IMR-90 (cell line): ENCODE results near the gene RENBP. TPM values are rescaled to one million over a fixed set of nuclear protein-coding genes. Genes with fewer than 3 reads are reported as not detected.

Experiments used
- ATAC-seq: fragments of 200-7000 bp; cut with Tn5 transposase; 2 replicates; pipeline ENCODE4 v1.9.1; 2020; ENCODE audit warnings: low read depth, mild to moderate bottlenecking, moderate library complexity
- BruUV-seq: library from RNA; stranded (reverse); fragments of 400-500 nt; replicated peaks from 2 replicates; lab custom pipeline; 2021; lab: Mats Ljungman, UMichigan
- CTCF ChIA-PET: fragments of 300-600 bp; formaldehyde crosslinking; extraction: SDS; loops from one replicate; lab custom pipeline; 2021; ENCODE audit warnings: antibody characterized with exemption; lab: Yijun Ruan, JAX
- POLR2A ChIA-PET: fragments of 300-600 bp; sonication (Branson Sonifier 250); formaldehyde crosslinking; loops from one replicate; lab custom pipeline; 2022; ENCODE audit warnings: antibody characterized with exemption; ENCODE audit not compliant: unreplicated experiment; lab: Charles Lee
- DNase-seq: peaks from one replicate; pipeline ENCODE4 v3.0.0; 2013
- H2AFZ ChIP-seq: replicated peaks from 2 replicates; pipeline ENCODE3; 2013; ENCODE audit warnings: low read length, mild to moderate bottlenecking; ENCODE audit not compliant: poor library complexity
- H2AK5ac ChIP-seq: 2 replicates; pipeline ENCODE4 v1.6.1; 2013; ENCODE audit warnings: low read depth, low read length, inconsistent platforms
- H2AK9ac ChIP-seq: replicated peaks from 2 replicates; pipeline ENCODE3; 2013; ENCODE audit warnings: mild to moderate bottlenecking, low read depth, low read length, moderate library complexity; ENCODE audit not compliant: poor library complexity
- H2BK120ac ChIP-seq: 2 replicates; pipeline ENCODE4 v1.6.1; 2013; ENCODE audit warnings: low read depth, low read length, inconsistent platforms
- H2BK15ac ChIP-seq: 3 replicates; pipeline ENCODE4 v1.6.1; 2013; ENCODE audit warnings: low read depth, low read length, inconsistent platforms
- H2BK20ac ChIP-seq: 2 replicates; pipeline ENCODE4 v1.6.1; 2013; ENCODE audit warnings: low read depth, mild to moderate bottlenecking, inconsistent platforms, low read length, moderate library complexity
- H2BK5ac ChIP-seq: 2 replicates; pipeline ENCODE4 v1.6.1; 2013; ENCODE audit warnings: mild to moderate bottlenecking, low read depth, low read length, inconsistent platforms; ENCODE audit not compliant: poor library complexity, severe bottlenecking
- H3K14ac ChIP-seq: replicated peaks from 2 replicates; pipeline ENCODE4 v1.6.1; 2013; ENCODE audit warnings: low read depth, low read length, inconsistent platforms
- H3K18ac ChIP-seq: 2 replicates; pipeline ENCODE4 v1.6.1; 2013; ENCODE audit warnings: low read depth, low read length, control low read depth
- H3K23ac ChIP-seq: 2 replicates; pipeline ENCODE4 v1.6.1; 2013; ENCODE audit warnings: low read depth, low read length, inconsistent platforms
- H3K27ac ChIP-seq: 2 replicates; pipeline ENCODE4 v1.5.1; 2013; ENCODE audit warnings: mild to moderate bottlenecking, control low read depth, low read length; ENCODE audit not compliant: insufficient read depth
- H3K27me3 ChIP-seq: 2 replicates; pipeline ENCODE4 v1.6.1; 2013; ENCODE audit warnings: low read length; ENCODE audit not compliant: control insufficient read depth, insufficient read depth
- H3K36me3 ChIP-seq: 2 replicates; pipeline ENCODE4 v1.6.1; 2013; ENCODE audit warnings: low read length, mixed read lengths; ENCODE audit not compliant: control insufficient read depth, insufficient read depth
- H3K4ac ChIP-seq: 2 replicates; pipeline ENCODE4 v1.6.1; 2013; ENCODE audit warnings: low read depth, low read length, inconsistent platforms
- H3K4me1 ChIP-seq: 2 replicates; pipeline ENCODE4 v1.6.1; 2013; ENCODE audit warnings: low read length, mixed read lengths; ENCODE audit not compliant: control insufficient read depth, insufficient read depth
- H3K4me2 ChIP-seq: 2 replicates; pipeline ENCODE4 v1.6.1; 2013; ENCODE audit warnings: low read depth, mild to moderate bottlenecking, control low read depth, low read length, moderate library complexity
- H3K4me3 ChIP-seq: 2 replicates; pipeline ENCODE4 v1.5.1; 2013; ENCODE audit warnings: low read depth, mild to moderate bottlenecking, control low read depth, low read length, moderate library complexity; ENCODE audit not compliant: insufficient read depth
- H3K56ac ChIP-seq: 2 replicates; pipeline ENCODE4 v1.6.1; 2013; ENCODE audit warnings: low read length, inconsistent platforms; ENCODE audit not compliant: insufficient read depth; ENCODE audit errors: extremely low read depth
- H3K79me1 ChIP-seq, 2 experiments: 2 replicates each; pipeline ENCODE4 v1.6.1; 2013; ENCODE audit warnings: low read length in 2 of 2, inconsistent platforms in 1 of 2, low read depth in 1 of 2
- H3K9ac ChIP-seq: 2 replicates; pipeline ENCODE4 v1.6.1; 2013; ENCODE audit warnings: low read depth, low read length, control low read depth
- H3K9me1 ChIP-seq: 2 replicates; pipeline ENCODE4 v1.6.1; 2013; ENCODE audit warnings: low read length, inconsistent platforms; ENCODE audit not compliant: insufficient read depth
- H3K9me3 ChIP-seq: 2 replicates; pipeline ENCODE4 v1.6.1; 2013; ENCODE audit warnings: low read length; ENCODE audit not compliant: control insufficient read depth, insufficient read depth
- H4K20me1 ChIP-seq: 2 replicates; pipeline ENCODE4 v1.6.1; 2013; ENCODE audit warnings: low read length, inconsistent platforms; ENCODE audit not compliant: insufficient read depth
- H4K5ac ChIP-seq: 2 replicates; pipeline ENCODE4 v1.6.1; 2013; ENCODE audit warnings: mild to moderate bottlenecking, low read depth, low read length, control low read depth
- H4K8ac ChIP-seq, 2 experiments: 2 replicates each; pipeline ENCODE4 v1.6.1; 2013; ENCODE audit warnings: low read depth in 2 of 2, low read length in 2 of 2, control low read depth in 1 of 2, inconsistent platforms in 1 of 2
- H4K91ac ChIP-seq: 2 replicates; pipeline ENCODE4 v1.6.1; 2013; ENCODE audit warnings: low read depth, low read length, inconsistent platforms; ENCODE audit not compliant: insufficient read depth
- MAFK ChIP-seq: IDR thresholded peaks from 2 replicates; pipeline ENCODE4 v1.6.1; 2012; ENCODE audit warnings: low read depth, low read length, improper control_type of control experiment
- MAZ ChIP-seq: IDR thresholded peaks from 2 replicates; pipeline ENCODE4 v1.6.1; 2012; ENCODE audit warnings: low read depth, mild to moderate bottlenecking, low read length, improper control_type of control experiment, moderate library complexity, borderline replicate concordance
- POLR2A ChIP-seq: IDR thresholded peaks from 2 replicates; pipeline ENCODE4 v1.6.1; 2012; ENCODE audit warnings: mild to moderate bottlenecking, low read depth, low read length
- RAD21 ChIP-seq: IDR thresholded peaks from 2 replicates; pipeline ENCODE4 v1.6.1; 2012; ENCODE audit warnings: low read length, improper control_type of control experiment
- RCOR1 ChIP-seq: IDR thresholded peaks from 2 replicates; pipeline ENCODE4 v1.6.1; 2012; ENCODE audit warnings: mild to moderate bottlenecking, low read length, improper control_type of control experiment; ENCODE audit not compliant: insufficient replicate concordance
- WGBS, 2 experiments: methylation state at CpG; one replicate each; pipeline versions ENCODE4 v1.1.5 to v1.1.7; 2013; ENCODE audit warnings: missing lambda C conversion rate in 2 of 2; ENCODE audit not compliant: insufficient read length in 1 of 2; ENCODE audit errors: extremely low coverage in 2 of 2; 5-methylcytosine and 5-hydroxymethylcytosine counted together
- dilution Hi-C: fragments of 300-500 bp; cut with HindIII; formaldehyde crosslinking; loops from one replicate; pipeline ENCODE4 v1.14.3; 2018; ENCODE audit warnings: low sequenced_read_pairs; ENCODE audit not compliant: unreplicated experiment
- in situ Hi-C: fragments of 300-500 bp; cut with MboI; formaldehyde crosslinking; loops from 3 replicates; pipeline ENCODE4 v1.14.3; 2019; ENCODE audit warnings: low sequenced_read_pairs, inconsistent platforms, mixed read lengths
- intact Hi-C: fragments of 100-400 bp; cut with micrococcal nuclease; formaldehyde crosslinking; loops from 2 replicates; pipeline ENCODE4 v1.10.0; 2022
- polyA plus RNA-seq, 3 experiments: library from polyadenylated mRNA; depleted of rRNA; stranded (reverse); fragments of >200 nt; gene quantifications; 2 replicates each; pipeline ENCODE4 v1.2.3, GENCODE V29; 2012; ENCODE audit warnings: low replicate concordance in 1 of 3
- total RNA-seq: library from RNA; depleted of rRNA; stranded (reverse); fragments of >200 nt; gene quantifications from 2 replicates; pipeline ENCODE4 v1.2.3, GENCODE V29; 2012
- TF ChIP-seq, protein P1 (sequence below): conservative IDR thresholded peaks from 2 replicates; pipeline ENCODE4 v1.5.1; 2012; ENCODE audit warnings: mild to moderate bottlenecking, low read depth, low read length, improper control_type of control experiment
- TF ChIP-seq, protein P2 (sequence below): fragments of 150-350 bp; IDR thresholded peaks from 2 replicates; pipeline ENCODE4 v1.6.1; 2016; ENCODE audit warnings: low read depth, mild to moderate bottlenecking, low read length, moderate library complexity, borderline replicate concordance

RENBP gene
- total and polyA plus RNA-seq, 2 of the 4 experiments (the other 2 are of a cell fraction) = 0.15 to 0.18 TPM

DNA sequence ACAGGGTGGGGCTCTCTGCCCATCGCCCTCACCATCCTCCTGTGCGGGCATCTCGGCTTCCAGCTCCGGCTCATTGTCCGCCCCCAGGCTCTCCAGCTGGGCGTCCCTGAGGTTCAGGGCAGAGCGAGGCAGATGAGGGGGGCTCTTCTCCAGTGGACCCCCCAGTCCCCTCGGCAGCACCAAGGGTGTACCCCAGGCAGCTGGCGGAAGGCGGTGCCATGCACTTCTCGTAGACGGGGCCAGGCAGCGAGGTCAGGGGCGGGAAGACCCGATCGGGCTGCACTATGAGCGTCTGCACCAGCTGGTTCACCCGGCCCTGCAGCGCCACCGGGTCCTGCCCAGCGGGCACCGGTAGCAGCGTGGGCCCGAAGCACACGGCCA, 34.5 kb downstream of the RENBP start:
- Histone ChIP-seq H2AK9ac (no peak overlapping the region), H3K36me3 (no peaks in the 10 kb centered on the region), H3K4me1 (no peaks in the 10 kb centered on the region), H3K9me1 (no peaks in the 10 kb centered on the region), H3K4me3 (no peak overlapping the region), H3K27ac (no peak overlapping the region), H2BK20ac (no peak overlapping the region), H3K4ac (no peak overlapping the region), H4K20me1 (no peaks in the 10 kb centered on the region), H2AFZ (no peak overlapping the region), H3K27me3 (peaks cover 13% of the 10 kb centered on the region), H2BK120ac (no peak overlapping the region), H3K9me3 (no peaks in the 10 kb centered on the region; the same call in 1 of the 2 replicates), H3K56ac (no peak overlapping the region), H3K23ac (no peak overlapping the region), H3K9ac (no peak overlapping the region), H3K14ac (no peak overlapping the region), H4K91ac (no peak overlapping the region), H2BK5ac (no peak overlapping the region), H4K8ac (no peak overlapping the region), H2BK15ac (no peak overlapping the region), H4K5ac (no peak overlapping the region), H3K18ac (no peak overlapping the region), H2AK5ac (no peak overlapping the region), H3K79me1 (no peaks in the 10 kb centered on the region), H3K4me2 (no peak overlapping the region)
- CTCF ChIA-PET = no interaction called here
- intact Hi-C loops (no loop called here), in situ Hi-C loops (loop anchor here (25.0 kb wide), 1 partner anchor 948 kb away; no protein-coding TSS in a partner anchor), dilution Hi-C loops (no loop called here)
- POLR2A ChIA-PET = no interaction called here
- no peak for TF ChIP-seq MAFK
- no peak for TF ChIP-seq MAZ
- TF ChIP-seq RCOR1 = no peak
- TF ChIP-seq, protein P1, sequence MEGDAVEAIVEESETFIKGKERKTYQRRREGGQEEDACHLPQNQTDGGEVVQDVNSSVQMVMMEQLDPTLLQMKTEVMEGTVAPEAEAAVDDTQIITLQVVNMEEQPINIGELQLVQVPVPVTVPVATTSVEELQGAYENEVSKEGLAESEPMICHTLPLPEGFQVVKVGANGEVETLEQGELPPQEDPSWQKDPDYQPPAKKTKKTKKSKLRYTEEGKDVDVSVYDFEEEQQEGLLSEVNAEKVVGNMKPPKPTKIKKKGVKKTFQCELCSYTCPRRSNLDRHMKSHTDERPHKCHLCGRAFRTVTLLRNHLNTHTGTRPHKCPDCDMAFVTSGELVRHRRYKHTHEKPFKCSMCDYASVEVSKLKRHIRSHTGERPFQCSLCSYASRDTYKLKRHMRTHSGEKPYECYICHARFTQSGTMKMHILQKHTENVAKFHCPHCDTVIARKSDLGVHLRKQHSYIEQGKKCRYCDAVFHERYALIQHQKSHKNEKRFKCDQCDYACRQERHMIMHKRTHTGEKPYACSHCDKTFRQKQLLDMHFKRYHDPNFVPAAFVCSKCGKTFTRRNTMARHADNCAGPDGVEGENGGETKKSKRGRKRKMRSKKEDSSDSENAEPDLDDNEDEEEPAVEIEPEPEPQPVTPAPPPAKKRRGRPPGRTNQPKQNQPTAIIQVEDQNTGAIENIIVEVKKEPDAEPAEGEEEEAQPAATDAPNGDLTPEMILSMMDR = no peak
- TF ChIP-seq, protein P2, sequence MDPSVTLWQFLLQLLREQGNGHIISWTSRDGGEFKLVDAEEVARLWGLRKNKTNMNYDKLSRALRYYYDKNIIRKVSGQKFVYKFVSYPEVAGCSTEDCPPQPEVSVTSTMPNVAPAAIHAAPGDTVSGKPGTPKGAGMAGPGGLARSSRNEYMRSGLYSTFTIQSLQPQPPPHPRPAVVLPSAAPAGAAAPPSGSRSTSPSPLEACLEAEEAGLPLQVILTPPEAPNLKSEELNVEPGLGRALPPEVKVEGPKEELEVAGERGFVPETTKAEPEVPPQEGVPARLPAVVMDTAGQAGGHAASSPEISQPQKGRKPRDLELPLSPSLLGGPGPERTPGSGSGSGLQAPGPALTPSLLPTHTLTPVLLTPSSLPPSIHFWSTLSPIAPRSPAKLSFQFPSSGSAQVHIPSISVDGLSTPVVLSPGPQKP = no peak
- TF ChIP-seq POLR2A = no peak
- no peak for TF ChIP-seq RAD21
- WGBS, 2 experiments = 85% methylated on average over 15 of the region's 25 CpGs; no CpG with 5 or more reads in 1 of the 2 experiments
- no peak for DNase-seq
- no peak for ATAC-seq
- BruUV-seq = no TSS peak
